Neural cell (in vitro differentiated cells): ENCODE results near the gene EN2. TPM values are rescaled to one million over a fixed set of nuclear protein-coding genes. Genes with fewer than 3 reads are reported as not detected.

ENCODE experiments used
- H2AFZ ChIP-seq: fragments of 200-600, 300-800 bp; sonication (generic), shearing (Covaris generic); 2 replicates; pipeline ENCODE4 v1.6.0; 2014; ENCODE audit warnings: low read depth, mild to moderate bottlenecking, antibody characterized with exemption, low read length, moderate library complexity
- H3F3A ChIP-seq: fragments of 200-600 bp; shearing (Covaris generic); 2 replicates; pipeline ENCODE4 v1.6.1; 2016; ENCODE audit warnings: mild to moderate bottlenecking, moderate library complexity, mixed read lengths, antibody characterized with exemption, low read length; ENCODE audit not compliant: insufficient read depth, poor library complexity, severe bottlenecking
- H3K27ac ChIP-seq: fragments of 200-600, 300-800 bp; sonication (generic), shearing (Covaris generic); 2 replicates; pipeline ENCODE4 v1.5.1; 2014; ENCODE audit warnings: mild to moderate bottlenecking, low read length, moderate library complexity
- H3K27me3 ChIP-seq: fragments of 300-800, 200-600 bp; sonication (generic), shearing (Covaris generic); 2 replicates; pipeline ENCODE4 v1.6.0; 2014; ENCODE audit warnings: mild to moderate bottlenecking, low read depth, low read length, moderate library complexity; ENCODE audit not compliant: insufficient read depth
- H3K36me3 ChIP-seq: fragments of 300-800, 200-600 bp; sonication (generic), shearing (Covaris generic); 2 replicates; pipeline ENCODE4 v1.5.1; 2014; ENCODE audit warnings: mild to moderate bottlenecking, antibody characterized with exemption, low read length, moderate library complexity; ENCODE audit not compliant: insufficient read depth
- H3K4me2 ChIP-seq: fragments of 300-800, 200-600 bp; sonication (generic), shearing (Covaris generic); 2 replicates; pipeline ENCODE4 v1.6.0; 2014; ENCODE audit warnings: mild to moderate bottlenecking, low read length
- H3K4me3 ChIP-seq: fragments of 300-800, 200-600 bp; sonication (generic), shearing (Covaris generic); 2 replicates; pipeline ENCODE4 v1.5.1; 2014; ENCODE audit warnings: mild to moderate bottlenecking, low read length, moderate library complexity
- H3K79me2 ChIP-seq: fragments of 200-600 bp; shearing (Covaris generic); replicated peaks from 2 replicates; pipeline ENCODE4 v1.6.0; 2014; ENCODE audit warnings: mild to moderate bottlenecking, low read length, moderate library complexity; ENCODE audit not compliant: insufficient read depth
- H3K9ac ChIP-seq: fragments of 300-800, 200-600 bp; sonication (generic), shearing (Covaris generic); 2 replicates; pipeline ENCODE4 v1.6.1; 2016; ENCODE audit warnings: mild to moderate bottlenecking, low read length, mixed read lengths
- H3K9me2 ChIP-seq: fragments of 200-600 bp; shearing (Covaris generic); 2 replicates; pipeline ENCODE4 v1.6.1; 2016; ENCODE audit warnings: mild to moderate bottlenecking, low read length, mixed read lengths; ENCODE audit not compliant: insufficient read depth
- H3K9me3 ChIP-seq: fragments of 200-600, 300-800 bp; sonication (generic), shearing (Covaris generic); 2 replicates; pipeline ENCODE4 v1.6.1; 2016; ENCODE audit warnings: mild to moderate bottlenecking, mixed run types, low read length, moderate library complexity, mixed read lengths
- H4K20me1 ChIP-seq: fragments of 200-600 bp; shearing (Covaris generic); 2 replicates; pipeline ENCODE4 v1.6.1; 2016; ENCODE audit warnings: mild to moderate bottlenecking, mixed run types; ENCODE audit not compliant: insufficient read depth
- EP300 ChIP-seq: fragments of 450-650 bp; conservative IDR thresholded peaks from 2 replicates; pipeline ENCODE4 v1.6.1; 2014; ENCODE audit warnings: antibody characterized with exemption, mild to moderate bottlenecking, moderate library complexity; ENCODE audit not compliant: poor library complexity, severe bottlenecking
- EZH2 ChIP-seq: fragments of 200-600, 300-800 bp; shearing (Covaris generic), sonication (generic); IDR thresholded peaks from 2 replicates; pipeline ENCODE4 v1.6.1; 2014; ENCODE audit warnings: antibody characterized with exemption, low read length, borderline replicate concordance, mild to moderate bottlenecking; ENCODE audit not compliant: insufficient read depth, poor library complexity, severe bottlenecking
- MXI1 ChIP-seq: fragments of 450-650 bp; conservative IDR thresholded peaks from 2 replicates; pipeline ENCODE4 v1.6.1; 2014; ENCODE audit warnings: antibody characterized with exemption, mild to moderate bottlenecking; ENCODE audit not compliant: poor library complexity, severe bottlenecking
- POLR2AphosphoS5 ChIP-seq: IDR thresholded peaks from 2 replicates; pipeline ENCODE4 v1.6.1; 2012
- REST ChIP-seq: IDR thresholded peaks from 2 replicates; pipeline ENCODE4 v1.6.1; 2012; ENCODE audit warnings: borderline replicate concordance
- SMC3 ChIP-seq: fragments of 450-650 bp; conservative IDR thresholded peaks from 2 replicates; pipeline ENCODE4 v1.6.1; 2014; ENCODE audit warnings: antibody characterized with exemption, mild to moderate bottlenecking, moderate library complexity; ENCODE audit not compliant: poor library complexity
- TAF1 ChIP-seq: IDR thresholded peaks from 2 replicates; pipeline ENCODE4 v1.6.1; 2012; ENCODE audit warnings: low read depth
- polyA plus RNA-seq: library from polyadenylated mRNA; depleted of rRNA; stranded (reverse); fragments of >200 nt; gene quantifications from 2 replicates; pipeline ENCODE4 v1.2.3, GENCODE V29; 2014
- TF ChIP-seq, protein P1 (sequence below): fragments of 450-650 bp; IDR thresholded peaks from 2 replicates; pipeline ENCODE4 v1.5.1; 2014; ENCODE audit warnings: antibody characterized with exemption, mild to moderate bottlenecking, moderate library complexity; ENCODE audit not compliant: poor library complexity, severe bottlenecking

The EN2 gene
- polyA plus RNA-seq, 1 donor from 2014 or later, result not detected

GRCh38 chr7:155431711-155432110 is 26.2 kb upstream of the EN2 start:
- Histone ChIP-seq H2AFZ (no peak overlapping the region), H3K9ac (no peak overlapping the region), H4K20me1 (no peaks in the 10 kb centered on the region), H3K9me2 (no peaks in the 10 kb centered on the region), H3K36me3 (no peaks in the 10 kb centered on the region), H3K27ac (no peak overlapping the region), H3K79me2 (no peaks in the 10 kb centered on the region), H3K4me3 (no peak overlapping the region), H3F3A (no peaks in the 10 kb centered on the region), H3K4me2 (no peak overlapping the region), H3K9me3 (no peaks in the 10 kb centered on the region), H3K27me3 (no peaks in the 10 kb centered on the region)
- TF ChIP-seq EZH2, result no peak
- no peak for TF ChIP-seq SMC3
- TF ChIP-seq EP300, result no peak
- TF ChIP-seq, protein P1, sequence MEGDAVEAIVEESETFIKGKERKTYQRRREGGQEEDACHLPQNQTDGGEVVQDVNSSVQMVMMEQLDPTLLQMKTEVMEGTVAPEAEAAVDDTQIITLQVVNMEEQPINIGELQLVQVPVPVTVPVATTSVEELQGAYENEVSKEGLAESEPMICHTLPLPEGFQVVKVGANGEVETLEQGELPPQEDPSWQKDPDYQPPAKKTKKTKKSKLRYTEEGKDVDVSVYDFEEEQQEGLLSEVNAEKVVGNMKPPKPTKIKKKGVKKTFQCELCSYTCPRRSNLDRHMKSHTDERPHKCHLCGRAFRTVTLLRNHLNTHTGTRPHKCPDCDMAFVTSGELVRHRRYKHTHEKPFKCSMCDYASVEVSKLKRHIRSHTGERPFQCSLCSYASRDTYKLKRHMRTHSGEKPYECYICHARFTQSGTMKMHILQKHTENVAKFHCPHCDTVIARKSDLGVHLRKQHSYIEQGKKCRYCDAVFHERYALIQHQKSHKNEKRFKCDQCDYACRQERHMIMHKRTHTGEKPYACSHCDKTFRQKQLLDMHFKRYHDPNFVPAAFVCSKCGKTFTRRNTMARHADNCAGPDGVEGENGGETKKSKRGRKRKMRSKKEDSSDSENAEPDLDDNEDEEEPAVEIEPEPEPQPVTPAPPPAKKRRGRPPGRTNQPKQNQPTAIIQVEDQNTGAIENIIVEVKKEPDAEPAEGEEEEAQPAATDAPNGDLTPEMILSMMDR, result no peak
- TF ChIP-seq TAF1, result no peak
- TF ChIP-seq POLR2AphosphoS5, result no peak

DNA sequence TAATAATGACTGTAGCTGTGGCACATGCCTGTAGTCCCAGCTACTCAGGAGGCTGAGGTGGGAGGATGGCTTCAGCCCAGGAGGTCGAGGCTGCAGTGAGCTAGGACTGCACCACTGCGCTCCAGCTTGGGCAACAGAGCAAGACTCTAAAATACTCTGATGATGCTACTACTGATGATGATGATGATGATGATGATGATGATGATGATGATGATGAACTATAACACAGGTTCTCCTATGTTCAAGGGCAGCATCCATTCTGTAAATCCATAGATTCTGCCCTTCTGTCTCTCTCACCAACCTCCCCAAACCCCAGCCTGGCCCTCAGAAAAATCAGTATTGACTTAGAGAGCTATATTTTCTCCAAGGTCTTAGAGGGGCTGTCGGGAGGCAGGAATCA is 22.8 kb upstream of the EN2 start:
- Histone ChIP-seq H3K27ac (no peak overlapping the region), H3K9ac (no peak overlapping the region), H3K9me2 (no peaks in the 10 kb centered on the region), H3K79me2 (no peaks in the 10 kb centered on the region), H3K4me2 (no peak overlapping the region), H2AFZ (no peak overlapping the region), H3K9me3 (no peaks in the 10 kb centered on the region), H3K36me3 (no peaks in the 10 kb centered on the region), H4K20me1 (no peaks in the 10 kb centered on the region), H3F3A (no peaks in the 10 kb centered on the region), H3K4me3 (no peak overlapping the region), H3K27me3 (peaks cover 15% of the 10 kb centered on the region)
- TF ChIP-seq REST (no peak), SMC3 (no peak)
- TF ChIP-seq, protein P1, result no peak

DNA sequence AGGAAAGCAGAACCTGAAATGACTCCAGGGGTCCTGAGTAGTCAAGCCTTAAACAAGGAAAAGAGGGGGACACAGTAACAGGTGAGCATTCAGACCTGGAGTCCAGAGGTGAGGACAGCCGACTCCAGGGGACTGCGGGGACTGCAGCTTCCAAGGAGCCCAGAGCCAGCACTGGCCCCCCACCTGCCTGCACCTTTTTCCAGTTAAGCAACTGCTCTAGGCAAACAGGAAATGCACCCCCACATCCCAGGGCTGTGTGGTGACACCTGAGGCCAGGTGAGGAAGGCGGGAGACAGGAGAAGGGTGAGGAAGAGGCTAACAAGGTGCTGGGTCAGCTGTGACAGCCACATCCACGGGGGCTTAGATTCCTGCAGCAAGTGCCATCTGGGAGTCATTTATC is 20.1 kb upstream of the EN2 start:
- Histone ChIP-seq H3K36me3 (no peaks in the 10 kb centered on the region), H3K9me2 (no peaks in the 10 kb centered on the region), H3K79me2 (no peaks in the 10 kb centered on the region), H4K20me1 (no peaks in the 10 kb centered on the region), H3K9me3 (no peaks in the 10 kb centered on the region), H3K27me3 (peaks cover 31% of the 10 kb centered on the region), H3K27ac (no peak overlapping the region), H3K9ac (no peak overlapping the region), H3K4me3 (no peak overlapping the region), H3K4me2 (no peak overlapping the region), H3F3A (no peaks in the 10 kb centered on the region), H2AFZ (no peak overlapping the region)
- TF ChIP-seq TAF1, result no peak
- TF ChIP-seq SMC3, result no peak
- TF ChIP-seq REST, result no peak
- TF ChIP-seq EZH2, result no peak
- TF ChIP-seq EP300, result no peak
- TF ChIP-seq MXI1, result no peak
- TF ChIP-seq, protein P1, result no peak
